WTC11 (cell line): Measurements from ENCODE around the gene MT1M.

Experiments
- CTCF ChIP-seq: fragments of 200-600 bp; IDR thresholded peaks from 2 replicates; pipeline ENCODE4 v1.8.0; 2022; ENCODE audit warnings: antibody characterized with exemption
- MXD4 ChIP-seq: fragments of 250-450 bp; sonication (Bioruptor Pico); IDR thresholded peaks from 2 replicates; pipeline ENCODE4 v1.8.0; 2021; ENCODE audit warnings: mild to moderate bottlenecking, moderate library complexity, borderline replicate concordance
- PRDM15 ChIP-seq: sonication (generic); formaldehyde crosslinking; IDR thresholded peaks from 2 replicates; pipeline ENCODE4 v1.8.0; 2022; ENCODE audit warnings: missing genetic modification reagents

- TF ChIP-seq CTCF (no peak), MXD4 (CRISPR knock-in tag) (no peak), PRDM15 (CRISPR knock-in tag) (no peak)
Observed at GRCh38 chr16:56669005-56669839, 36.8 kb downstream of the MT1M start, which contains the start of gene MT1H.
